Measurements from ENCODE around the gene RANBP1. TPM values are rescaled to one million over a fixed set of nuclear protein-coding genes. Genes with fewer than 3 reads are reported as not detected.

Gene RANBP1
- total and polyA plus RNA-seq, 5 donors from 2014 or later: 67.2 to 93.9 (median 87.9) TPM

GRCh38 chr22:20146777-20147176, 30.9 kb downstream of the RANBP1 start:
- Mint-ChIP-seq H3K27me3 (no peaks in the 10 kb centered on the region), H3K36me3 (no peaks in the 10 kb centered on the region)
- no peak overlapping the region for H3K27ac ChIP-seq (ENCODE audit: insufficient read depth, low read length, poor library complexity, severe bottlenecking)

GRCh38 chr22:20147237-20147988, 31.5 kb downstream of the RANBP1 start:
- H3K36me3 ChIP-seq (ENCODE audit: control insufficient read depth, insufficient read depth, low read length): no peaks in the 10 kb centered on the region
- no peaks in the 10 kb centered on the region for H3K9me3 ChIP-seq (ENCODE audit: control insufficient read depth in 2 of 2, low read length in 2 of 2)
- ATAC-seq (ENCODE audit: low read depth in 2 of 2) (no peak), DNase-seq (no peak)
- no peaks in the 10 kb centered on the region for H3K4me1 ChIP-seq (ENCODE audit: control insufficient read depth, insufficient read depth, low read length, poor library complexity, severe bottlenecking)
- peaks cover 0 to 3% (median 0%) of the 10 kb centered on the region in 4 donors for H3K4me1 Mint-ChIP-seq
- H3K4me3 Mint-ChIP-seq: no peak overlapping the region
- H3K27me3 ChIP-seq (ENCODE audit: control insufficient read depth, insufficient read depth, low read length): no peaks in the 10 kb centered on the region
- H3K27ac ChIP-seq (ENCODE audit: insufficient read depth, low read length, poor library complexity, severe bottlenecking): no peak overlapping the region
- H3K36me3 Mint-ChIP-seq: no peaks in the 10 kb centered on the region
- H3K27ac Mint-ChIP-seq: no peak overlapping the region
- H3K4me3 ChIP-seq (ENCODE audit: low read depth, low read length): no peak overlapping the region
- no peaks in the 10 kb centered on the region for H3K9me3 Mint-ChIP-seq
- no peaks in the 10 kb centered on the region for H3K27me3 Mint-ChIP-seq

More at GRCh38 chr22:20146777-20147176, 30.9 kb downstream of the RANBP1 start:
- no peak for DNase-seq
- peaks cover 0 to 3% (median 0%) of the 10 kb centered on the region in 4 donors for H3K4me1 Mint-ChIP-seq
- H3K9me3 ChIP-seq (ENCODE audit: control insufficient read depth in 2 of 2, low read length in 2 of 2): no peaks in the 10 kb centered on the region
- no peak for ATAC-seq (ENCODE audit: low read depth in 2 of 2)
- H3K9me3 Mint-ChIP-seq: no peaks in the 10 kb centered on the region
- peak overlapping the region in 1 of 3 donors; percentile 65 for H3K27ac Mint-ChIP-seq
- H3K4me3 ChIP-seq (ENCODE audit: low read depth, low read length): no peak overlapping the region
- H3K36me3 ChIP-seq (ENCODE audit: control insufficient read depth, insufficient read depth, low read length): no peaks in the 10 kb centered on the region
- no peak overlapping the region for H3K4me3 Mint-ChIP-seq
- H3K4me1 ChIP-seq (ENCODE audit: control insufficient read depth, insufficient read depth, low read length, poor library complexity, severe bottlenecking): no peaks in the 10 kb centered on the region
- H3K27me3 ChIP-seq (ENCODE audit: control insufficient read depth, insufficient read depth, low read length): no peaks in the 10 kb centered on the region

GRCh38 chr22:20148414-20148813, 32.5 kb downstream of the RANBP1 start:
- peaks cover 0 to 3% (median 0%) of the 10 kb centered on the region in 4 donors for H3K4me1 Mint-ChIP-seq
- no peaks in the 10 kb centered on the region for H3K36me3 ChIP-seq (ENCODE audit: control insufficient read depth, insufficient read depth, low read length)
- no peaks in the 10 kb centered on the region for H3K36me3 Mint-ChIP-seq
- no peak overlapping the region for H3K4me3 ChIP-seq (ENCODE audit: low read depth, low read length)
- no peaks in the 10 kb centered on the region for H3K27me3 Mint-ChIP-seq
- no peaks in the 10 kb centered on the region for H3K9me3 Mint-ChIP-seq
- H3K9me3 ChIP-seq (ENCODE audit: control insufficient read depth in 2 of 2, low read length in 2 of 2): no peaks in the 10 kb centered on the region
- H3K4me1 ChIP-seq (ENCODE audit: control insufficient read depth, insufficient read depth, low read length, poor library complexity, severe bottlenecking): no peaks in the 10 kb centered on the region
- H3K27ac ChIP-seq (ENCODE audit: insufficient read depth, low read length, poor library complexity, severe bottlenecking): no peak overlapping the region
- no peak overlapping the region for H3K4me3 Mint-ChIP-seq
- DNase-seq (no peak), ATAC-seq (ENCODE audit: low read depth in 2 of 2) (no peak)
- no peaks in the 10 kb centered on the region for H3K27me3 ChIP-seq (ENCODE audit: control insufficient read depth, insufficient read depth, low read length)
- no peak overlapping the region for H3K27ac Mint-ChIP-seq

DNA sequence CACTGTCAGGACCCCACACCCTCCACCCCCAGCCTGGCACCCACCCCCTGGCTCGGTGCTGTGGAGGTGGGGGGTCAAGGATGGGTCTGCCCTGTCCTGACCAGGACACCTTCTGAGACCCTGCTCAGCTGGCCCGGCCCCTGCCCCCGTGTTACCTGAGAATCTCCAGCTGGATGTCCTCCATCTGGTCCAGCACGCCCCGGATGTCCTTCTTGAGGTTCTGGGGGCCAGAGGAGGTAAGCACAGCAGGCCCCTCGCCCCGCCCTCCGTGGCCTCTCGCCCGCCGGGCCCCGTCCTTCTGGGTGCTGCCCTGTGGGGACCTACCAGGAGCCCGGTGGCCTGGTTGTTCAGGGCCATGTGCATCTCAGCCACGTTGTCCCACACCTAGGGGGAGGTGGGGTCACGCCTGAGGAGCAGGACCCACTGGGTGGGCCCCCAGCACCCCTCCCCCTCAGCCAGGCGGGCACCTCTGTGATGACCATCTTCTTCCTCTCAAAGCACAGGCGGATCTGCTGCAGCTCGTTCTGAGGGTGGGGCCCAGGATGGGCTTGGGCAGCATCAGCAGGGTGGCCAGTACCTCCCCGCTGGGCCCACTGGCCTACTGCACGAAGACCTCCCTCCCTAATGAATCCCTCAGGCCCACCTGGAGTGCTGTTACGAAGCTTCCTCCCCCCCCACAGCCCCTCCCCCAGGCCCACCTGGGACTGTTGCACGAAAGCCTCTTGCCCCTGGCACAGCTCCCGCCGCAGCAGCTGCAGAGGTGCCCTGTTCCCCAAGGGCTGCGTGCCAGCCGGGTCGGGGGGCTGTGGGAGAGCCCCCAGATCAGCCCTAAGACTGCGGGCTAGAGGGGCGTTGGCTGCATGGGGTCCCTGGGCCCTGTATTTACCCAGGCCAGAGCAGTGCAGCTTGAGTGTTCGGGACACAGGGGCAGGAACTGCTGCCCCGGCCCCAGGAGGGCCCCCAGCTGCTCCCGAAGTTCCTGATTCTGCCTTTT, 33.6 kb downstream of the RANBP1 start:
- no peak overlapping the region for H3K27ac ChIP-seq (ENCODE audit: insufficient read depth, low read length, poor library complexity, severe bottlenecking)
- ATAC-seq (ENCODE audit: low read depth in 2 of 2) (no peak), DNase-seq (no peak)
- Mint-ChIP-seq H3K27me3 (no peaks in the 10 kb centered on the region), H3K9me3 (no peaks in the 10 kb centered on the region), H3K4me1 (peaks cover 0 to 3% (median 0%) of the 10 kb centered on the region in 4 donors), H3K27ac (no peak overlapping the region), H3K36me3 (no peaks in the 10 kb centered on the region), H3K4me3 (no peak overlapping the region)
- no peaks in the 10 kb centered on the region for H3K27me3 ChIP-seq (ENCODE audit: control insufficient read depth, insufficient read depth, low read length)
- H3K36me3 ChIP-seq (ENCODE audit: control insufficient read depth, insufficient read depth, low read length): no peaks in the 10 kb centered on the region
- H3K9me3 ChIP-seq (ENCODE audit: control insufficient read depth in 2 of 2, low read length in 2 of 2): no peaks in the 10 kb centered on the region
- H3K4me1 ChIP-seq (ENCODE audit: control insufficient read depth, insufficient read depth, low read length, poor library complexity, severe bottlenecking): no peaks in the 10 kb centered on the region
- H3K4me3 ChIP-seq (ENCODE audit: low read depth, low read length): no peak overlapping the region

DNA sequence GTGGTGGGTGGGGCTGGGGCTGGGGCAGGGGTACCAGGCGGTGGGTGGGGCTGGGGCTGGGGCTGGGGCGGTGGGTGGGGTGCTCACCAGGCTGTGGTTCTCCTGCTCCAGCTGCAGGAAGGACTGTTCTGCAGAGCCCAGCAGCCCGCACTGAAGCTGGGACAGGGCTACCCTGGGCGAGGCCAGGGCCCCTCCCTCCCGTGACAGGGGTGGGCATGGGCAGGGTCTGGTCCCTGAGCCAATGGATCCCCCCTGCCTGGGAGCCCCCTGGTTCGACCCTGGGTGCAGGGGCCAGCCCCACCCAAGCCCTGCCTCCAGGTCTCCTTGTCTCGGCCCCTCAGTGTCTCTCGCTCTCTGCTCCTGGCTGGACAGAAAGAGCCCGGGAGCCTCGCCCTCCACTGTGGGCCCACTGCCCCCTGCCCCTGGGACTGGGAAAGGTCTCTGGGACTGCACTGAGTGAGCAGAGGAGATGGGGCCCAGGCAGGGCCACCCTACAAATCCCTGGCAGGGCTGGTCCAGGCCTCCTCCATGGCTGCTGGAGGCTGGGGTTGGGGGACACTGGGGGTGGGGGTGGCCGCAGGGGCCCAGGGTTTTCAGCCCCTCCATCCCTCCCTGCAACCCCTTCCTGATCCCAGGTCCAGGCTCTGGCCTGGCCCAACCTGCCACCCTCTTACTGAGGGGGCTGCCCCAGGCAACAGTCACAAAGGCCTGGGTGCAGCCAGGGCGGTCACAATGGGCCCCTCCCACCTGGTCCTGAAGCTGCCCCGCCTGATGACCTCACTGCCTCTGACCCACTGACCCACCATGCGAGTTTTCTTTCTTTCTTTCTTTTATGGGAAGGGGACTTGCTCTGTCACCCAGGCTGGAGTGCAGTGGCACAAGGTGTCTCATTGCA, 34.7 kb downstream of the RANBP1 start, which contains the start of gene CCDC188:
CCDC188 (minus strand) TSS at position 675 of the 895 bp plus-strand sequence; CDS start at position 606, 69 bp downstream.
- no peak within 1 kb of the TSS for H3K4me3 Mint-ChIP-seq

GRCh38 chr22:20151276-20151588, 35.3 kb downstream of the RANBP1 start:
- no peaks in the 10 kb centered on the region for H3K4me1 ChIP-seq (ENCODE audit: control insufficient read depth, insufficient read depth, low read length, poor library complexity, severe bottlenecking)
- Mint-ChIP-seq H3K9me3 (no peaks in the 10 kb centered on the region), H3K4me3 (no peak overlapping the region), H3K27me3 (peaks cover 3% of the 10 kb centered on the region), H3K36me3 (no peaks in the 10 kb centered on the region), H3K4me1 (peaks cover 0 to 3% (median 0%) of the 10 kb centered on the region in 4 donors), H3K27ac (peak overlapping the region in 1 of 3 donors; percentile 20)
- no peak overlapping the region for H3K27ac ChIP-seq (ENCODE audit: insufficient read depth, low read length, poor library complexity, severe bottlenecking)
- no peaks in the 10 kb centered on the region for H3K36me3 ChIP-seq (ENCODE audit: control insufficient read depth, insufficient read depth, low read length)
- H3K9me3 ChIP-seq (ENCODE audit: control insufficient read depth in 2 of 2, low read length in 2 of 2): no peaks in the 10 kb centered on the region
- DNase-seq (no peak), ATAC-seq (ENCODE audit: low read depth in 2 of 2) (no peak)
- no peaks in the 10 kb centered on the region for H3K27me3 ChIP-seq (ENCODE audit: control insufficient read depth, insufficient read depth, low read length)
- no peak overlapping the region for H3K4me3 ChIP-seq (ENCODE audit: low read depth, low read length)

More for the DNA sequence above, 34.7 kb downstream of the RANBP1 start, which contains the start of gene CCDC188:
- no peaks in the 10 kb centered on the region for H3K9me3 ChIP-seq (ENCODE audit: control insufficient read depth in 2 of 2, low read length in 2 of 2)
- no peak within 1 kb of the TSS for H3K27ac ChIP-seq (ENCODE audit: insufficient read depth, low read length, poor library complexity, severe bottlenecking)
- peak within 1 kb of the TSS in 1 of 3 donors; percentile 20 for H3K27ac Mint-ChIP-seq
- no peaks in the 10 kb centered on the region for H3K27me3 Mint-ChIP-seq
- H3K36me3 ChIP-seq (ENCODE audit: control insufficient read depth, insufficient read depth, low read length): no peaks in the 10 kb centered on the region
- no peak within 1 kb of the TSS for H3K4me3 ChIP-seq (ENCODE audit: low read depth, low read length)
- no peaks in the 10 kb centered on the region for H3K9me3 Mint-ChIP-seq
- no peak for DNase-seq
- no peaks in the 10 kb centered on the region for H3K36me3 Mint-ChIP-seq
- no peaks in the 10 kb centered on the region for H3K27me3 ChIP-seq (ENCODE audit: control insufficient read depth, insufficient read depth, low read length)
- no peak for ATAC-seq (ENCODE audit: low read depth in 2 of 2)
- no peaks in the 10 kb centered on the region for H3K4me1 ChIP-seq (ENCODE audit: control insufficient read depth, insufficient read depth, low read length, poor library complexity, severe bottlenecking)
- peaks cover 0 to 3% (median 0%) of the 10 kb centered on the region in 4 donors for H3K4me1 Mint-ChIP-seq

- H3K36me3 Mint-ChIP-seq: no peaks in the 10 kb centered on the region
- H3K27ac Mint-ChIP-seq: no peak overlapping the region
Measured at GRCh38 chr22:20152464-20152890, 36.6 kb downstream of the RANBP1 start.

More at GRCh38 chr22:20152464-20152890, 36.6 kb downstream of the RANBP1 start:
- H3K4me3 Mint-ChIP-seq: no peak overlapping the region
- Histone ChIP-seq H3K27me3 (ENCODE audit: control insufficient read depth, insufficient read depth, low read length) (no peaks in the 10 kb centered on the region), H3K36me3 (ENCODE audit: control insufficient read depth, insufficient read depth, low read length) (no peaks in the 10 kb centered on the region), H3K9me3 (ENCODE audit: control insufficient read depth in 2 of 2, low read length in 2 of 2) (no peaks in the 10 kb centered on the region), H3K4me3 (ENCODE audit: low read depth, low read length) (no peak overlapping the region), H3K4me1 (ENCODE audit: control insufficient read depth, insufficient read depth, low read length, poor library complexity, severe bottlenecking) (peaks cover 3% of the 10 kb centered on the region), H3K27ac (ENCODE audit: insufficient read depth, low read length, poor library complexity, severe bottlenecking) (no peak overlapping the region)
- H3K27me3 Mint-ChIP-seq: peaks cover 4% of the 10 kb centered on the region
- ATAC-seq (ENCODE audit: low read depth in 2 of 2) (no peak), DNase-seq (no peak)
- no peaks in the 10 kb centered on the region for H3K9me3 Mint-ChIP-seq
- H3K4me1 Mint-ChIP-seq: peaks cover 0 to 3% (median 0%) of the 10 kb centered on the region in 4 donors

Measured in CD4-positive, CD25-positive, alpha-beta regulatory T cell (primary cell).